Vagina (tissue), 2 donors: ENCODE data around the gene TMX1.

Source experiments
- CTCF ChIP-seq, 3 experiments: fragments of 450-650 bp in 2 of 3; fragments of 200-600 bp in 1 of 3; sonication (generic) in 1 of 3; IDR thresholded peaks; one replicate each; pipeline ENCODE4 v1.5.1; 2017 to 2019; ENCODE audit warnings: antibody characterized with exemption in 3 of 3, mild to moderate bottlenecking in 2 of 3, moderate library complexity in 2 of 3
- POLR2A ChIP-seq, 2 donors: fragments of 450-650 bp; IDR thresholded peaks; one replicate each; pipeline ENCODE4 v1.6.1; 2017; ENCODE audit warnings: antibody characterized with exemption in 2 of 2, mild to moderate bottlenecking in 2 of 2, moderate library complexity in 2 of 2
- POLR2AphosphoS5 ChIP-seq, 2 donors: sonication (generic); formaldehyde crosslinking; IDR thresholded peaks; one replicate each; pipeline ENCODE4 v1.9.0; 2017; ENCODE audit warnings: antibody characterized with exemption in 2 of 2, mild to moderate bottlenecking in 2 of 2, low read depth in 1 of 2; ENCODE audit not compliant: insufficient read depth in 1 of 2

GRCh38 chr14:51210594-51210993, 29.5 kb upstream of the TMX1 start:
- no peak for TF ChIP-seq POLR2AphosphoS5 (IDR thresholded peaks at IDR 0.05; ENCODE audit: insufficient read depth in 1 of 2, low read depth in 1 of 2)
- no peak for TF ChIP-seq CTCF (IDR thresholded peaks at IDR 0.05)
- TF ChIP-seq POLR2A (IDR thresholded peaks at IDR 0.05): no peak
